Mucosa of descending colon (tissue), 3 donors: ENCODE data around the gene MSL3. TPM values are rescaled to one million over a fixed set of nuclear protein-coding genes. Genes with fewer than 3 reads are reported as not detected.

Experiments used
- ATAC-seq: fragments of 200-7000 bp; cut with Tn5 transposase; one replicate; pipeline ENCODE4 v1.9.1; 2020; ENCODE audit warnings: mild to moderate bottlenecking, moderate library complexity
- DNase-seq, 3 donors: peaks; one replicate each; pipeline ENCODE4 v3.0.0-alpha.2; 2020
- H3K36me3 ChIP-seq: fragments of 200-600 bp; one replicate; pipeline ENCODE4 v1.8.0; 2021; ENCODE audit warnings: low read depth, mild to moderate bottlenecking
- H3K4me1 ChIP-seq: fragments of 200-600 bp; one replicate; pipeline ENCODE4 v1.8.0; 2021; ENCODE audit warnings: low read depth, mild to moderate bottlenecking
- H3K4me3 ChIP-seq: fragments of 200-600 bp; one replicate; pipeline ENCODE4 v1.8.0; 2021; ENCODE audit warnings: mild to moderate bottlenecking
- H3K9me3 ChIP-seq: fragments of 200-600 bp; one replicate; pipeline ENCODE4 v1.8.0; 2021; ENCODE audit warnings: mild to moderate bottlenecking
- CTCF ChIP-seq: fragments of 200-600 bp; IDR thresholded peaks from one replicate; pipeline ENCODE4 v1.8.0; 2022; ENCODE audit warnings: antibody characterized with exemption, mild to moderate bottlenecking
- intact Hi-C, 2 donors: fragments of 100-400 bp; cut with DNase I in 1 of 2; cut with micrococcal nuclease in 1 of 2; formaldehyde crosslinking; loops; one replicate each; pipeline versions ENCODE4 v1.11.0 to v1.11.1; 2022; cut with DNase I, micrococcal nuclease
- total RNA-seq, 3 donors: library from RNA; stranded (reverse); fragmentation: NEBNext Ultra II Directional in 2 of 3; extraction: Animal tissue kit (Norgen Biotek cat#: 25700) in 2 of 3; gene quantifications; one replicate each; pipeline versions ENCODE4 v1.2.1 to v1.2.4, GENCODE V29; 2021 to 2023
- donor health status: DM: no; HTN: no; CAD: no; lungs with moderate emphysema.
- donor health status: DM: no; HTN: no; CAD: no.
- donor health status: DM: no; HTN: yes; CAD: no.

Gene MSL3
- total RNA-seq, 3 donors from 2014 or later: 17.2 to 25.3 (median 19.5) TPM

GRCh38 chrX:11756354-11757318 lies 1.4 kb upstream of the MSL3 start:
- no peaks in the 10 kb centered on the region for H3K36me3 ChIP-seq
- intact Hi-C loops: no loop called here
- ATAC-seq: no peak
- no peak for DNase-seq
- peaks cover 6% of the 10 kb centered on the region for H3K4me1 ChIP-seq
- no peak for TF ChIP-seq CTCF
- H3K9me3 ChIP-seq: no peaks in the 10 kb centered on the region
- no peak overlapping the region for H3K4me3 ChIP-seq

- DNase-seq: no peak
- Histone ChIP-seq H3K4me3 (peak overlapping the region; percentile 30), H3K36me3 (no peaks in the 10 kb centered on the region), H3K9me3 (no peaks in the 10 kb centered on the region), H3K4me1 (peaks cover 6% of the 10 kb centered on the region)
- no peak for TF ChIP-seq CTCF
- no peak for ATAC-seq
- intact Hi-C loops: no loop called here
These were observed 679 bp upstream of the MSL3 start for GRCh38 chrX:11757397-11757718.

GRCh38 chrX:11758400-11759171 lies 549 bp downstream of the MSL3 start:
- Histone ChIP-seq H3K9me3 (no peaks in the 10 kb centered on the region), H3K36me3 (no peaks in the 10 kb centered on the region), H3K4me1 (peaks cover 6% of the 10 kb centered on the region), H3K4me3 (peak overlapping the region; percentile 34)
- peak; percentile 68 for TF ChIP-seq CTCF
- ATAC-seq (peak; percentile 91), DNase-seq (peak; percentile 87 to 94 (median 89))
- intact Hi-C loops: no loop called here

- no peak for TF ChIP-seq CTCF
- intact Hi-C loops: no loop called here
- H3K4me1 ChIP-seq: peaks cover 6% of the 10 kb centered on the region
- peak overlapping the region; percentile 34 for H3K4me3 ChIP-seq
- DNase-seq (no peak), ATAC-seq (peak; percentile 1)
- H3K36me3 ChIP-seq: no peaks in the 10 kb centered on the region
- H3K9me3 ChIP-seq: no peaks in the 10 kb centered on the region
These were observed 1.1 kb downstream of the MSL3 start for GRCh38 chrX:11759172-11759460.

GRCh38 chrX:11759461-11760311 lies 1.6 kb downstream of the MSL3 start:
- no peak for TF ChIP-seq CTCF
- ATAC-seq (peak; percentile 82), DNase-seq (peak; percentile 61 to 83 (median 76))
- intact Hi-C loops: no loop called here
- Histone ChIP-seq H3K36me3 (no peaks in the 10 kb centered on the region), H3K9me3 (no peaks in the 10 kb centered on the region), H3K4me1 (peaks cover 6% of the 10 kb centered on the region), H3K4me3 (no peak overlapping the region)
